ENCODE results near the gene SLC51B.

Gene SLC51B

DNA sequence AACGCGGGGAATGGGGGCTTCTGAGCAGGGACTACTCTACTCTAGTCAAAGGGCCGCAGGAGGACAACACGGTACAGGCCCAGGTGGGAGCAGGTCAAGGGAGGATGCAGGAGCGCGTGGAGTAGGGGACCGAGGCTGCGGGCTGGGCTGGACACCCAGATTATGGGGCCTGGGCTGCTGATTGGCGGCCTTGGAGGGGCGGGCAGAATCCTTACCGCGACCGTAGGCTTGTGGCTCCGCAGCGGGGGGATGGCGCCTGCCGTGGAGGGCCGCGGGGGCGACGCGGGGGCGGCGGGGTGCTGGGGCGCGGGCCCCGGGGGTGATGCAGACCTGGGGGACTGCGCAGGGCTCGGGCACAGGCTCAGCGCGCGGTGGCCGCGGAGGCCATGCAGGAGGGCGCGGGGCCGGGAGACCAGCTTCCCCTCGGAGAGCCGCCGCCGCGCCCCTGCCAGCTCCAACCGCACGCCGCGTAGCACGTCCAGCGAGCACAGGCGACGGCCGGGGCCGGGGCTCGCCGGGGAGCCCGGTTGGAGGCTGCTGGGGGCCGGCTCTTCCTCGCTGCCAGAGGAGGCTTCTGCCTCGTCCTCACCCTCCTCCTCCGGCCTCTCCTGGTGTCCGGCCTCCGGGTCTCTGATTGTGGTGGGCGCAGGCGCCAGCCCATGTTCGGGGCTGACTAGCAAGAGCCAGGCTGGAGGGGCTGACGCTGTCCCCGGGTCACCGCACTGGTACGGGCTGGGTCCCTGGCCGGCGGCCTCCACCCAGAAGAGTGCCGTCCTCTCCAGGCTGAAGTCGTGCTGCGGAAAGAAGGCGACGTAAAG lies 56.9 kb downstream of the SLC51B start:
- DNase-seq: no peak

GRCh38 chr15:65102912-65103311 lies 57.7 kb downstream of the SLC51B start:
- DNase-seq: no peak
